GM10266 (cell line): ENCODE data around the gene FAM193B.

ENCODE experiments used
- DNase-seq: peaks from one replicate; pipeline ENCODE4 v3.0.0; 2012; ENCODE audit errors: extremely low spot score
- TF ChIP-seq, protein P1 (sequence below): IDR thresholded peaks from 2 replicates; pipeline ENCODE4 v1.5.1; 2012; ENCODE audit warnings: mild to moderate bottlenecking, low read depth; ENCODE audit not compliant: control insufficient read depth, insufficient read depth; ENCODE audit errors: missing control alignments

FAM193B gene

DNA sequence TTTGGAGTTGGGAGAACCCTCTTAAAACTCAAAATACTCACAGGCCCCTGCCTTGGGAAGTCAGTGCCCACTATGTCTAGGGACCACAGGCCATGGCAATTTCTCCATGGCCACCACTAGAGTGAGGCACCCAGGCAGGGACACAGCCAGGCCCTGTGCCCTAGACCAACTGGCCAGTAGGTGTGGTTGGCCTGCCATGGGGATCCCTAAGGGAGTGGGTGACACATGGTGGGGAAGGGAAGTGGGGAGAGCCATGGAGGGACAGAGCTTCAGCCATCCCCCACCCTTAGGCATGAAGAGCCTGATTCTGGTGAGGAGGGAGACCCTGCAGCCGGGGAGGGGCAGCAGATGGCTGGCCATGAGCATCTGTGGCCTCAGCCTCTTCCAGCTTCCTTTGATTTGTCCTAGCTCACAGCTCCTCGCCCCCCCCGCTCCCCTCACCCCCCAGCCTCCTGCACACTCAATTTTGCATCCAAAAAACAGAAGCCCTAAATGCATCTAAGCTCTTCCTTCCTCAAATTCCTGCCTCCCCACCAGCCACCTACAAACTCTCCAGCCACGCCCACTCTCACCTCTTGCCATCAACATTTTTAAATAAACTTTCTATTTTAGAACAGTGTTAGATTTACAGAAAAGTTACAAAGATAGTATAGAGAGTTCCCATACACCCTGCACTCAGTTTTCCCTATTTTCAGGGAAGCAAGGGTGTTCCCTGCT lies 79.4 kb downstream of the FAM193B start:
- no peak for DNase-seq
- TF ChIP-seq, protein P1, sequence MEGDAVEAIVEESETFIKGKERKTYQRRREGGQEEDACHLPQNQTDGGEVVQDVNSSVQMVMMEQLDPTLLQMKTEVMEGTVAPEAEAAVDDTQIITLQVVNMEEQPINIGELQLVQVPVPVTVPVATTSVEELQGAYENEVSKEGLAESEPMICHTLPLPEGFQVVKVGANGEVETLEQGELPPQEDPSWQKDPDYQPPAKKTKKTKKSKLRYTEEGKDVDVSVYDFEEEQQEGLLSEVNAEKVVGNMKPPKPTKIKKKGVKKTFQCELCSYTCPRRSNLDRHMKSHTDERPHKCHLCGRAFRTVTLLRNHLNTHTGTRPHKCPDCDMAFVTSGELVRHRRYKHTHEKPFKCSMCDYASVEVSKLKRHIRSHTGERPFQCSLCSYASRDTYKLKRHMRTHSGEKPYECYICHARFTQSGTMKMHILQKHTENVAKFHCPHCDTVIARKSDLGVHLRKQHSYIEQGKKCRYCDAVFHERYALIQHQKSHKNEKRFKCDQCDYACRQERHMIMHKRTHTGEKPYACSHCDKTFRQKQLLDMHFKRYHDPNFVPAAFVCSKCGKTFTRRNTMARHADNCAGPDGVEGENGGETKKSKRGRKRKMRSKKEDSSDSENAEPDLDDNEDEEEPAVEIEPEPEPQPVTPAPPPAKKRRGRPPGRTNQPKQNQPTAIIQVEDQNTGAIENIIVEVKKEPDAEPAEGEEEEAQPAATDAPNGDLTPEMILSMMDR = no peak

DNA sequence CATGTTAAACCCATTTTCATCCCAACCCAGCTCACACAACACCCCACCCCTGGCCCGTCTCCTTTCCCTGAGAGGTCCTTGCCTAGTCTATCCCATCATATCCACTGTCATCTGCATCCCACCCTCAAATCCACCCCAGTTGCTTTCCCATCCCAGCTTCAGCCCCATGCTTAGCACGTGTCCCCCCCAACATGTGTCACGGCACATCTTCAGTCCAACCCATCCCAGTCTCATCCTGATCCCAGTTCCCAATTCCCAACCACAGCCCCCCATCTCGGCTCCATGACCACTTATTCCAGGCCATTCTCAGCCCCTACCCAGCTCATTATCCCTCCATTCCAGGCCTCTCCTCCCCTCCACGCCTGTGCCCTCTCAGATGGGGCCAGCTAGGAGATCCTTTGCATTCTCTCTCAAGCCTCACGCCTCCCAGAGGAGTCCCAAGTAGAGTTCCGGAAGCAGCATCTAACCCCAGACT lies 80.3 kb downstream of the FAM193B start:
- TF ChIP-seq, protein P1 = no peak

DNA sequence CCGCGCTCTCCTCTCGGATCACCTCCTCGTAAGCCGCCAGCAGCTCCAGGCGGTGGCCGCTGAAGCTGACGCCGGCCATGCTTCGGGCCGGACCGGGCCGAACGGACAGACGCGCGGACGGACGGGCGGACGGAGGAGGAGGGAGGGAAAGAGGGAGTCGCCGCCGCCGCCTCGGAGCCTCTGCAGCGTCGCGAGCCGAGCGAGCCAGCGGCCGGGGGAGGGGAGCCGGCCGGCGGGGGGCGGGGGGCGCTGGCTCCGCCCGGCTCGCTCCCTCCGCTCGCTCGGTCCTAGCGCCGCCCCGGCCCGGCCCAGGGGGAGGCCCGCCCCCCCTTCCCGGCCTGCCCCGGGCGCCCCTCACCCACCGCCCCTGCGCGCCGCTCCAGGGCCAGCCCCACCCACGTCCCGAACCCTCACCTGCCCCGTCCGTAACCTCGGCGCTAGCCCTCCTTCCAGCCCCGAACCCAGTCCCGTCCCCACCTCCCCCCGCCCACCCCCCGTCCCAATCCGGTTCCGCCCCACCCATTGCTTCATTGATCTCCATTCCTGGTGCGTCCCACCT lies 80.8 kb downstream of the FAM193B start, which contains the start of gene DBN1:
Gene DBN1, minus strand, starts transcription at position 192 of the 559 bp plus-strand sequence. Its CDS starts 113 bp downstream, at position 79.
- peak; percentile 95 for DNase-seq
- TF ChIP-seq, protein P1 = no peak

More for the DNA sequence above, 80.3 kb downstream of the FAM193B start:
- no peak for DNase-seq

DNA sequence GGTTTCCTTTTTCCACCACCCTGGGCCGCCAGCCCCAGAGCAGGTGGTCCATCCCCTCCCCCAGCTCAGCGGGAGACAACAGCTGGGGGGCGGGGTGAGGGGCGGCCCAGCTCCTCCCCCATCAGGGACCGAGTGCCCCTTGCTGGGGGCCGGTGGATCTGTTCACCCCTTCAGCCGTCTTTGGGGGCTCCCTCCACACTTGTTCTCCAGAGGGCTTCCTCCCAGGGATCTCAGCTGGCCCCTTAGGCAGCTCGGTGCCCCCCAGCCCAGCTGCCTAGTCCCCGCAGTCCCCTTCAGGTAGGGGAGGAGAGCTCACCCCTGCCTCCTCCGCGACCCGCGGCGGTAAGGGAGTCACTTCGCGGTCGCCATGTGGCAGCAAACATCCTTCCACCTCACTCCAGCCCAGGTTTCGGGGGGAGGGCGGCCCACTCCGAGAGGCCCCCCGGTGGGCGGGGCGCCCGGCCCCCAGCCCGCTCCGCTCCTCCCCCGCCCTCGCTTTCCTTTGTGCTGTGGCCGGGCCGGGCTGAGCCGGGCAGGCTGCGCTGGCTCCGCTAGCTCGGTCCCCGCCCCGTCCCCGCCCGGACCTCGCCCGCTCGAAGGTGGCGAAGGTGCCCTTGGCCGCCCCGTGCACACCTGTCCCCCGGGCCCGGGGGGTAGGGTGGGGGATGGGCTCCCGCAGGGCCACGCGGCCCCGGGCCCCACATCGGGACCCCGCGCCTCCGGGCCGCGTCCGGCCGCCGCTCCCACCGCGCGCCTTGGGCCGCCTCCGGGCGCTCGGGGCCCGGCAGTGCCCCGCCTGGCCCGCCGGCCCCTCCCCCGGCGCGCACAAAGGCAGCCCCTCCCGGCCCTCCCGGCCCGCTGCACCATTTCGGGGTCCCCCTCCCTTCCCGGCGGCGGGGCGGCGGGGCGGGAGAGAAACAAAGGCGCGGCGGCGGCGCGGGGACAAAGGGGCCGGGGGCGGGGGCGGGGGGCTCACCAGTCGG lies 81.6 kb downstream of the FAM193B start:
- peak; percentile 94 for DNase-seq
- TF ChIP-seq, protein P1 = peak; percentile 9

DNA sequence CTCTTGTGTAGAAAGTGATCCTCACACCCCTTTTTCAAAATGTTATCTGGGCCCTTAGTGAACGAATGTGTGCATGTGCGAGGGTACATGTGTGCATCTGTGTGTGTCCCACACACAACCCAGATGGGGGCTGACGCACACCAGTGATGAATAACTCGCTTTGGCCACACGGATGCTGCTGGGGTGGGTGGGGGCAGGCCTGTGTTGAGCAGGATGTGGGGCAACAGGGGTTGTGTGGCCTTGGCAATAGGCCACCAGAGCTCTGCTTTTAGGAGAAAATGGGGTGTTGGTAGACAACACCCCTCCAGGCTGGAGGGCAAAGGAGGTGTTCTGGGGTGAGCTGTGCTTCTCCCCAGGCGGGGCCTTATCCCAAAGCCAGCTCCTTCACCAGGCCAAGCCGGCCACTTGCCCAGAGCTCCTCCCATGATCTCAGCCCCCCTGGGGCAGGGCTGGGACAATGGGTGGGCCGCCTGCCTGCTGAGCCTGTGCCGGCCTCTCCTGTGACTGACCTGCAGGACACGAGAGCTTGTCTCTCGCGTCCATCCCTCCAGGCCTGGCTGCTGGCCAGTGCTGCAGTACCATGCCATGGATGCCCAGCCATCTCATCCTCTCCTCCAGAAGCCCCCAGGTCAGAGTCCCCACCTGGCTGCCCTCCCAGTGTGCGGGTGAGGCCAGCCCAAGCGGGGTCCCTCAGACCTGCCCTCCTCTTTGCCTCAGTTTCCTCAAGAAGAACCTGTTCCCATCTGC lies 82.6 kb downstream of the FAM193B start:
- TF ChIP-seq, protein P1 = no peak

DNA sequence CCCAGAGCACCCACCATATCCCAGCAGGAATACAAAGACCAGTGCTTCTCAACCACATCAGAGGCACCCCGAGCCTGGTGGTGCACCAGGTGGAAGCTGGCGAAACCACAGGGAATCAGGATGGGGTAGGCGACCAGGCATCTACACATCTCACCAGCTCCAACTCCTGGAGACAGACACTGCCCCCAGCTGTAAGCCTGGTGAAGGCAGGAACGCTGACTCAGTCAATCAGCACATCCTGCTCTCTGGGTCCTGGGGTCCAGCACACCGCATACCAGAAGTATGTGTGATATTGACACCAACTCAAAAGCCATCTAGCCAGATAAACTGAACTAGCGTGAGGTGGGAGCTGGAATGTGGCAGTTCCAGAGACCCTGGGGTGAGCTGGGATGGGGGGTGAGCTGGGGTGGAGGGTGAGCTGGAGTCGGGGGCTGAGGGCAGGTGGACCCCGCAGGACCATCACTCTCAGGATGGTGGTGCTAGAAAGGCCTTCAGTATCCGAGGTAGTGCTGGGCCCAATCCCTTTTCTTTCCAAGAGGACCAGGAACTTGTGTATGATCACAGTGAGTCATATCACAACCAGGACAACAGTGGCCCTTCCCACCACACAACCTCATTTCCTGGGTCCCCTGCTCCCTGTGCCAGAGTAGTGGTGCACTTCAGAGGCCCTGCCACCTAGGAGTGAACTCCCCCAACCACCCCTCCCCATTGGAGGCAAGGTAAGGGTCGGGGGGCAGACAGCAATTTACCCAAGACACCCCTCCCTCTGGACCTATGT lies 83.4 kb downstream of the FAM193B start:
- TF ChIP-seq, protein P1 = no peak
- no peak for DNase-seq

More for the DNA sequence above, 82.6 kb downstream of the FAM193B start:
- no peak for DNase-seq
